GM18507 (cell line): Measurements from ENCODE around the gene MYO1D.
"Not testable (repeated sequence)": the region's sequence is repeated elsewhere in the genome, so short reads cannot be mapped to it uniquely, and the experiment has no call there.

Experiments used
- DNase-seq: peaks from one replicate; pipeline ENCODE4 v3.0.0; 2011; ENCODE audit warnings: low read depth; ENCODE audit not compliant: insufficient read length; ENCODE audit errors: extremely low spot score
- FAIRE-seq: peaks from 2 replicates; lab custom pipeline; 2011; peaks lifted over from hg19 to GRCh38; lab: Jason Lieb, UNC

MYO1D gene

DNA sequence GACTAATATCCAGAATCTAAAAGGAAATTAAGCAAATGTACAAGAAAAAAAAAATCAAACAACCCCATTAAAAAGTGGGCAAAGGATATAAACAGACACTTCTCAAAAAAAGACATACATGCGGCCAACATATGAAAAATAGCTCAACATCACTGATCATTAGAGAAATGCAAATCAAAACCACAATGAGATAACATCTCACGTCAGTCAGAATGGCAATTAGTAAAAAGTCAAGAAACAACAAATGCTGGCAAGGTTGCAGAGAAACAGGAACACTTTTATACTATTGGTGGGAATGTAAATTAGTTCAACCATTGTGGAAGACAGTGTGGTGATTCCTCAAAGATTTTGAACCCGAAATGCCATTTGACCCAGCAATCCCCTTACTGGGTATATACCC, 162.0 kb downstream of the MYO1D start:
- peak; percentile 57 for FAIRE-seq

DNA sequence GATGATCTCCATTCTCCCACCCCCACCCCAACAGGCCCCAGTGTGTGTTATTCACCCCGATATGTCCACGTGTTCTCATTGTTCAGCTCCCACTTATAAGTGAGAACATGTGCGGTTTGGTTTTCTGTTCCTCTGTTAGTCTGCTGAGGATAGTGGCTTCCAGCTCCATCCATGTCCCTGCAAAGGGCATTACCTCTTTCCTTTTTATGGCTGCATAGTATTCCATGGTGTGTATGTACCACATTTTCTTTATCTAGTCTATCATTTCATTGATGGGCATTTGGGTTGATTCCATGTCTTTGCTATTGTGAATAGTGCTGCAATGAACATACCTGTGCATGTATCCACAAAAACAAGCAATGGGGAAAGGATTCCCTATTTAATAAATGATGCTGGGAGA, 162.7 kb downstream of the MYO1D start:
- not testable (repeated sequence) for DNase-seq, FAIRE-seq

More for the DNA sequence above, 162.0 kb downstream of the MYO1D start:
- DNase-seq: not testable (repeated sequence)

DNA sequence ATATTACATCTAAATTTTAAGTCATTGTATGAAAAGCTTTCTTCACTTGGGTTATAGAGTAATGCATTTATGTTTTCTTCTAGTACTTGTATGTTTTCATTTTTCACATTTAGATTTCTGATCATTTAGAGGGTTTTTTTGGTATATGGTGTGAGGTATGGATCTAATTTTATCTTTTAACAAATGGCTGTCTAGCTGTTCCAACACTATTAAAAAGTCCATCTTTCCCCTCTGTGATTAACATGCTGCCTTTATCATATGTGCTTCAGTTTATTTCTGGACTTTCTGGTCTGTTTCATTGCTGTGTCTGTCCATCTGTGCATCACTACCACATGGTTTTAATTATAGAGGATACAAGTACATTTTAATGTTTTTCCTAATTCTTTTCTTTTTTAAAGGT, 163.8 kb downstream of the MYO1D start:
- FAIRE-seq: no peak
- DNase-seq: no peak

DNA sequence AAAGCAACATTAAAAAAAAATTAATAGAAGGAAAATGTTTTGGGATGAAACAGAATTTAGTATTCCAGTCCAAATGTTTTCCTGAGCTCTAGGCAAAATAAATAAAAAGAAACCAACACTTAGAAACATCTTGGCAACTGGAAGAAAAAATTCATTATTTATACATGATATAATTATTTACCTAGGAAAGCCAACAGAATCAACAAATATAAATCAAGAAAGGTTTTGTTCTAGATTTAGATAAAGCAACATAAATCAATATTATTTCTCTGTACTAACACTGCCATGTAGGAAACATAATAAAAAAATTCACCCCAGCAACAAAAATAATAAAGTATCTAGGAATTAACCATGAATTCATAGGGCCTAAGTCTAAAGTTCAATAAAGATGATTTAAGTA, 167.4 kb downstream of the MYO1D start:
- no peak for DNase-seq
- no peak for FAIRE-seq

DNA sequence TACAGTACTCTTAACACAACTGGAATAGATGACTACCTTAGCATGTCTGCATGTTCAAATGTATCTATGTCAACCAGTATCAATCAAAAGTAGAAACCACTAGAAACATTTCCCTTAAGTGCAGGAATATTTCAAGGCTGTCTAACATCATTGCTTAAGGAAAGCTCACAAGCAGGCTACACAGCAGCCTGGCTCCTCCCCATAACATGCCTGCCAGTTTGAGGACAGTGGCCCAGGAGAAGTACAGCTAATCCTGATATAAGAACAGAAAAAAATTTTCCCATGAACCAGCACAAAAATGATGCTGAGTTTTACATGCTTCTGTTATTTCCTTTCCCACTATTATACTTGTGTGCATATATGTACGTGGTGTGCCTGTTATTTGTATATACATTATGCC, 175.1 kb downstream of the MYO1D start:
- FAIRE-seq (no peak), DNase-seq (no peak)

DNA sequence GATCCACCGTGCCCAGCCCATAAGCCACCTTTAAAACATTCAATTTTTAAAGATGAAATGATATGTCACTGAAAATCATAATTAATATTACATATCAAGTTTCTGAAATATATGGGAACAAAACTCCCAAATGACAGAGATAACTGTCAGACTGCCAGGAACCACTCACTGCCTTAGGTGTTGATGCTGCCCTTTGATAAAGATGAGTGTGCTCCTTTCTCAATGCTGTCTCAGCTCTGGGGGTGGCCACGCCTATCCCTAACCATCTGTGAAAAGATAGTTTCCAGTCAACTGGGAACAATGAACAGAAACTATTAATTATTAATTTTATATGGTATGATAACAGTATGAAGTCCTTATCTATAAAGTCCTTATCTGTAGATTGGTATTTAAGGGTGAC, 177.7 kb downstream of the MYO1D start:
- no peak for DNase-seq

DNA sequence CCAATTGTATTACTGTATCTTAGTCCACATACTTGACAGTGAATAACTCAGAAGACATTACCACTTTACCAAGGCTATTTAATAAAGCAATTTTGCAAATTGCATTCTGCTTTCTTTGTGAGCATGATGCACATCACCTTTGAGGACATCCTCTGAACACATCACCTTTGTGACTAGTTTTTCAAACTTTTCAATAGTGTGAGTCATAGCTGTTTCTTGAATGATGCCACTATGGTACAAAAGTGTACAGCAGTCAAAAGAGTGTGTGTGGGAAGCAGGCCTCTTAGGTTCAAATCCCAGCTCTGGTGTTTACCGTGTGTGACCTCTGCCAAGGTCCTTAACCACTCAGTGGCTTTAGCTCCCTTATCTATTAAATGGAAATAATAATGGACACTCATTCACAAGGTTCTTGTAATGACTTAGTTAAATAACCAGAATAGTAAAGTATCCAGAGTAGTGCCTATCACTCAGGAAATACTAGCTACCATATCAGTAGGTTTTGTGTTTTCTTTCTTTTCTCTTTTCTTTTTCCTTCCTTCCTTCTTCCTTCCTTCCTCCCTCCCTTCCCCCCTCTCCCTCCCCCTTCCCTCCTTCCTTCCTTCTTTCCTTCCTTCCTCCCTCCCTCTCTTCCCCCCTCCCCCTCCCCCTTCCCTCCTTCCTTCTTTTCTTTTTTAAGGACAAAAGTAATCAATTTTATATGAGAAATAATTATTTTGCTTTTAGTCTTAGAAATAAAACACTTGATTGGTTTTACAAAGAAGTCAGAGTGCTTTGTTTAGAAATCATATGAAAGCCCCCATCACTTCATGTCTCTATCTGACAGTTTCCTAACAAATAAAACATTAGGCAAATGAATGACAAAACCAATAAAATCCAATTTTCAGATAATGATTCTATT, 178.9 kb downstream of the MYO1D start:
- no peak for FAIRE-seq
- no peak for DNase-seq

More for the DNA sequence above, 177.7 kb downstream of the MYO1D start:
- FAIRE-seq: no peak

DNA sequence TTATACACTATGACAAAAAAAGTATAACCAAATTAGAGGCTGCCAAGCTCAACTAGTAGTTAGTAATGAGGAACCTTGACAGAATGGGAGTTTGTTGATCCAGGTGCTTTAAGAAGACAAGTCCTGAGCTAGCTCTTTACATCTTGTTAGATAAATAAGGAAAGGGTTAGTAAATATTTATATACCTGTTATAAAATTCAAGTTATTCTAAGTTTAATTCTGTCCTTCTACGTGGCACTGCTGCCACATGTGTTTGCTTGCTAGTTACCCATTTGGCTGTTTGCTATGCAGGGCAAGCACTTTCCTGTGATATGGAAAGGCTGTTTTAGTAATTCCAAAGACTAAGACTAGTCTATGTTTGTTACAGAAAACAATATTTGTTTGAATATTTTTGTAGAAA, 180.5 kb downstream of the MYO1D start:
- DNase-seq (no peak), FAIRE-seq (no peak)

DNA sequence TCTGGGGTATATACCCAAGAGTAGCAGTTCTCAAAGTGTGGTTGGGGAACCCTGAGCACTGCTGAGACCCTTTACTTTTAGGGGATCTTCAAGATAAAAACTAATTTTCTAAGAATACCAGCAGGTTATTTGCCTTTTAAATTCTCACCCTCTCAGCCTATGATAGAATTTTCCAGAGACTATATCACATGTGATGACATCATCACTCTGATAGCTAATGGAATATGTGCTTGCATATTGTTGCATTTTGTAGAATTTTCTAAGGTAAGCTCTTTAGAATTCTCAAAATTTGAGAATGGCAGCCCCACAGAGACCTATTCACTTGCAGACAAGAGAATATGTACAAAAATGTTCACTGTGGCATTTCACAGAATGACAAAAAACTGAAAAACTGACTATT, 181.1 kb downstream of the MYO1D start:
- FAIRE-seq (no peak), DNase-seq (no peak)

DNA sequence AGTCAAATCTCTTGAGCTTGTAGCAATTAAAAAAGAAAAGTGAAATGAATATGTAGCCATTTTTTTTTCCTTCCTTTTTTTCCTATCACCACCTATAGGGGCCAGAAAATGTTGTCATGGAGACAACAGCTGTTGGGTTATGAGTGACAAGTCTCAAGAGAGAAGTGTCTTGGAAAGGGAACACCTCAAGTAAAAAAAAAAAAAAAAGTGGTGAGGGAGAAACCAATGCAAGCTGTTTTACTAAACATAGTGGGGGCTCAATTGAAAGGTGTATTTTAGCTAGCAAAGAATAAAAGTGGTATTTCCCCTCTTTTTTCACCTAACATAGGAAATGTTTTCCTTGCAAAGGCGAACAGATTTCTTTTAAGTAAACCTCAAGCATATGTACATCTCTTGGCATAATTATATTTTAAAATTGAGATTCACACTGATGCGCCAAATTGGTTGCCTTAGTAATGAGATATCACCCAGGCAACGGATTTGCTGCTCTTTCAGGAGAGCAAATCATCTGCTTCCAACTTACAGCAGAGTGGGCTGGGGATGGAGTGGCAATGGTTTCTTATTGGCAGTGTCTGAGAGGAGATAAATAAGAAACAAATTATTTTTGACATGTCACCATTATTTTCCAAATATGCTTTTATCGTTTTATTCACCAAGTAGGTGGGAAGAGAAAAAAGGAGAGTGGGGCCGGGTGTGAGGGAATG, 183.6 kb downstream of the MYO1D start:
- no peak for DNase-seq
- FAIRE-seq: no peak

DNA sequence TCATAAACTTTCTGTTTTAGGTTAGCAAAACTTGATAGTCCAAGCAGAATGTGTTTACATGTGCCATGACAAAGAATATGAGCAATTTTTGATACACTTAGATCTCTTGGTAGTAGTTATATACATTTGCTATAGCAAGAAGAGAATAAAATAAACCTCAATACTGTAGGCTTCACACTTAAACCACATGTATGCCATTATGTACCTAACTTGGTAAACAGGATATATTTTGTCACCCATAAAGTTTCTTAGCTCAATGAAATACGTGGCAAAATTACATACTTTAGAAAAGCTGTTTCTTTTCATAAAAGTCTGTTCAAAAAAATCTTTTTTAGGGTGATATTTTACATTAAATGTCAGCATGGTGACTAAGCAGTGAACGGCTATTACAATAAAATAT, 184.7 kb downstream of the MYO1D start:
- FAIRE-seq (no peak), DNase-seq (no peak)

DNA sequence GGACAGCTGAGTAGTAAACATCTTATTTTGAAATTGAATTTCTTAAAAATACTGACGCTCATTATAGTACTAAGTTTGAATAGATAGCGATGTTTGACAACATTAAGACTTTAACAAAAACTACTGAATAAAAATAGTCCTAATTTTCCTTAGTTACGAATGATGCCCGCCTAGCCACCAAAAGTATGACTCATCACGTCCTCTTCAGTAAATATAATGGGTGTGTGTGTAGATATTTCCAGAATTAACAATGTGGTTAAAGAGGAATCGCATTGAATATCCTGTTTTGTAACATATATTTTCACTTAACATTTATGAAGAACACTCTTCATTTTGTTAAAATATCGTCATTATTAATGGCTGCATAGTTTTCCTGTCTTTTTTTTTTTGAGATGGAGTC, 187.6 kb downstream of the MYO1D start:
- DNase-seq (no peak), FAIRE-seq (no peak)

DNA sequence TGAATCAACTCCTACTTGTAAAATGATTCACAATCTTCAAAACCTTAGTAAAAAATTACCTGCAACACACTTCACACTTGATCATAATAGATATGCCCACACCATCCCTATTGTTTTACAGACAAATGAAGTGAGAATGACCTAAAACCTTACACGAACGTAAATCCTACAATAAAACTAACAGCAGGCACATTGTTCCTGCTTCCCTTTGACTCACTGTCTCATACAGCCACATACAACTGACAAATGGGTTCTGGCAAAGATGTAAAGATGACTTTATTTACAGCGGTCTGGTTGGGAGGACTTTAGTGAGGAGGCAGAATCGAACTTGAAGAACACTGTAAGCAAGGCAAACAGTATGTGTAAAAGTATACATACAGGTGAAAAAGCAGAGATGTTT, 188.7 kb downstream of the MYO1D start:
- DNase-seq: no peak
- no peak for FAIRE-seq

DNA sequence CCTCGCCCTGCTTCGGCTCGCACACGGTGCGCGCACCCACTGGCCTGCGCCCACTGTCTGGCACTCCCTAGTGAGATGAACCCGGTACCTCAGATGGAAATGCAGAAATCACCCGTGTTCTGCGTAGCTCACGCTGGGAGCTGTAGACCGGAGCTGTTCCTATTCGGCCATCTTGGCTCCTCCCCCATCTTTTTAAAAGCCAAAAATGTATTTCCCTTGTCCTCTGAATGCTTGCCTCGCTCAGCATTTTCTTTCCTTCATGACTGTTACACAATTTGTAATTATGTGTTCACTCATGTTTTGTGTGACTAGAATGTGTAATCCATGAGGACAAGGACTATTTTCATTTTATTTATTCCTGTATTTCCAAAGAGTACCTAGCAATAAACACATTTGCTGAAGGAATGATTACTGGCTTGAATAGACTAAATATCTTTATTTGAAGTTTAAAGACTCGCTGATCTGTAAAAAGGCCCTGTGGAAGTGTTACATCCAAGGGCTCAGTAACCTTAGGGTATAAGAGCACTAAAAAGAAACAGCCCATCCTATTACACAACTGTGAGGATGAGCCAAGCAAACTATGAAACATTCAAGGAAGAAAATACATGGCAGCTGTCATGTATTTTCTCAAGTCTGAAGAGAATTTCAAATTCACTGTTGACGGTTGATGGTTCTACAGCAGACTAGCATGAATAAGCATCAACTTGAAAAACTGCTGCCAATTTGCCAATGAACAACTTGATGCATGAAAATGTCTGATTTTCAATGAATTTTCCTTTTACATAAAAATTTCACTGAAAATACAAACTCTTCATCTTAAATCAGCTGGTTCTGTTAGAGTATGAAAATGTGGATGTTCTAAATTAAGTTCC, 192.6 kb downstream of the MYO1D start:
- FAIRE-seq (no peak), DNase-seq (no peak)

DNA sequence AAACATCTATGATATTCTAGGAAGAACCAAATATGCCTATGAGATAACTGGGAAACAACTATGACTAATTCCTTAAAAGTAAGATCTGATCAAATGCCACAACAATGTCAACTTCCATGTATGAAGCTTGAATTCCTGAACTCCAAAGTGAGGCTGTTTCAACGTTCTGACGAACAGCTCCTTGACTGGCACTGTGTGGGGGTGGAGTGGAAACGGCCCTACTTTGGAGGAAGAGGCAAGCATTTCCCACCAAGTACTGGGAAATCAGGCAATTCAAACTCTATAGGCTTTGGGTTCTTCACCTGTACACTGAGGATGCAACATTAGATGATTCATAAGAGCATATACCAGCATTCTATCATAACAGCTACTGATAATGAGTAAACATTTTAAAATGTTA, 203.0 kb downstream of the MYO1D start:
- no peak for FAIRE-seq
- DNase-seq: no peak

DNA sequence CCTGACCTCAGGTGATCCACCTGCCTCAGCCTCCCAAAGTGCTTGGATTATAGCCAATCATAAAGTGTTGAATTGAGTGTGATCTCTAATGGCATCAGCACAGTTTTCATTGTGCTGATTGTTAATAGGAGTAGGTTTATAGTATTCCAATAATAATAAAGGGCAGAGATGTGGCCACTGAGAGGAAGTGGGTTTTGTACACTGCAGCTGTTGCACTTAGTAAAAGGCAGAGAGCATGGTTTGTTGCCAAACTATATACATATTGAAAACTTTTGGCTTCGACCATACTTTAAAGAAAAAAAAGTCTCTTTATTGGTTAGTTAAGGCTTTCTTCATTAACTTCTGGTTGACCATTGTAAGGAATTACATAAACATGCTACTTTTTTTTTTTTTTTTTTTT, 204.2 kb downstream of the MYO1D start:
- no peak for DNase-seq
- no peak for FAIRE-seq

DNA sequence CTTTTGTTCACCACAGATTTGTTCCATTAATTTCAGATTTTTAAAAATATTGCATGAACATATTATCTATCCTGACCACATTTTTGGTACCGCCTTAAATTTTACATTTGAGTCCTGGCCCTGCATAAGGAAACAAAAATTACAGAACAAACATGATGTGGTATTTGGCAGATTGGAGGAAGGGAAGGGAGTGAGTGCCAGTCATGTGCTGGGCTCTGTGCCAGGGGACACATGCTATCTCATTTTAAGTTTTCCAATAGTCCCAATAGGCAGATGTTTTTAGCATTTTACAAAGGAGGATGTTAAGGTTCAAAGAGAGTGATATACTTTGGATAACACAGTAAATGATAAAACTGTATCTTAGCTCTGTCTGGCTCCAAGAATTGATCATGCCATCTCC, 205.0 kb downstream of the MYO1D start:
- DNase-seq (no peak), FAIRE-seq (no peak)

DNA sequence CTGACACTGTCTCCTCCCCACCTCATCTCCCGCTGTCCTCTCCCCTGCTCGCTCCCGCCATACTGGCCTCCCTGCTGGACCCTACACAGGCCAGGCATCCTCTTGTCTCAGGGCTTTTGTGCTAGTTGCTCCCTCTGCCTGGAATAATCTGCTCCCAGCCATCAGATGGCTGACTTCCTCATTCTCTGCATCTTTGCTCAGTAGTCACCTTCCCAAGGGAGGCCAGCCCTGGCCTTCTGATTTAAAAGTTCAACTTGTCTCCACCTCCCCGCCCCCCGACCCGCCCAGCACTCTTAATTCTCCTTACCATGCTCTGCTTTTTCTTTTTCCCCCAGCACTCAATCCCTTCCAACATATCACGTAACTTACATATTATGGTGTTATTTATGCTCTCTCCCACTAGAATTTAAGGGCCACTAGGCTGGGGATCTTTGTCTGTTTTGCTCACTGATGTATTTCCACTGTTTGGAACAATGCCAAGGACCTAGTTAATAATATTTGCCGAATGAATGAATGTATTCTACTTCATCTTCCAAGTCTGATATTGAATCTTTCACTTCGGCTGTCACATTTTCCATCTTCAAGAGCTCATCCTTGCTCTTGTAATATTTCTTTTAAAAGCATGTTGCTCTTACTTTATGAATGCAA, 211.9 kb downstream of the MYO1D start:
- DNase-seq (no peak), FAIRE-seq (no peak)

DNA sequence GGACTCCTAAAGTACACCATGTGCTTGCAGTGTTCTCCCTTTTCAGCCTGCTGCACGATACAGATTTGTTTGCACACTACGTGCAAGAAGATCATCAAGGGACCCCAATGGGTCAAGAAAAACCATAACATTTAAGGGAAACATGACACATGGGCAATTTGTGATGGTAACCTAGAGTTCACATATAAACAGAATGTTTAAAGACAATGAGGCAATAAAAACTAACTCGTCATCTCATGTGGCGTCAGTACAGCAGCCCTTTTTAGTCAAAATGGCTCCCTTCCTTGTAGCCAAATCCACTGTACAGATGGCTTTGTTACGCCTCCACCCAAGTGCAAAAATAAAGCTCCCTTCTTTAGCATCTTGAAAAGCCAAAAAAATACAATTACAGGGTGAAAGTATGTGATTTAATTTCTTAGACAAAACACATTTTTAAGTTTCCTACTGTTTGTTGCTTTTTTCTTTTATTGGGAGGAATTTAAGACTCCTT, 216.4 kb downstream of the MYO1D start:
- DNase-seq (no peak), FAIRE-seq (no peak)
